ENCODE data around the gene BAHCC1. TPM values are rescaled to one million over a fixed set of nuclear protein-coding genes. Genes with fewer than 3 reads are reported as not detected.

BAHCC1 gene
- total and polyA plus RNA-seq, 9 of the 15 experiments (the other 6 are each of a cell fraction or from before 2014, with no cell fraction given), result 0.14 to 26.9 (median 5.0) TPM

- no peak for TF ChIP-seq ZNF609 (CRISPR knock-in tag; IDR thresholded peaks at IDR 0.05; ENCODE audit: borderline replicate concordance)
- no peak for TF ChIP-seq FOS (IDR thresholded peaks at IDR 0.05; ENCODE audit: extremely low read depth, insufficient read length)
- TF ChIP-seq HES1 (IDR thresholded peaks at IDR 0.05; ENCODE audit: low read depth), result no peak
- TF ChIP-seq DLX4 (CRISPR knock-in tag; IDR thresholded peaks at IDR 0.05), result no peak
- TF ChIP-seq TCFL5 (CRISPR knock-in tag; conservative IDR thresholded peaks at IDR 0.05), result no peak
- no peak for TF ChIP-seq SMARCE1 (IDR thresholded peaks at IDR 0.05)
- TF ChIP-seq KDM2B (CRISPR knock-in tag; IDR thresholded peaks at IDR 0.05), result no peak
- TF ChIP-seq TFAP4 (CRISPR knock-in tag; IDR thresholded peaks at IDR 0.05; ENCODE audit: borderline replicate concordance), result peak; percentile 78
- TF ChIP-seq C11orf30 (IDR thresholded peaks at IDR 0.05; ENCODE audit: low read depth), result 0 out of 2 replicates have a peak, but pooled peaks have one; percentile 15
- no peak for TF ChIP-seq GABPA (tag; conservative IDR thresholded peaks at IDR 0.05; ENCODE audit: low read depth)
- TF ChIP-seq ZKSCAN1 (IDR thresholded peaks at IDR 0.05; ENCODE audit: low read depth, low read length), result 0 out of 2 replicates have a peak, but pooled peaks have one; percentile 45
- TF ChIP-seq FIP1L1 (IDR thresholded peaks at IDR 0.05; ENCODE audit: low read depth, low read length, poor library complexity, severe bottlenecking), result peak; percentile 95
- TF ChIP-seq ZNF717 (CRISPR knock-in tag; IDR thresholded peaks at IDR 0.05), result no peak
- no peak for TF ChIP-seq IFI16 (CRISPR knock-in tag; IDR thresholded peaks at IDR 0.05)
- no peak for TF ChIP-seq IRF2 (CRISPR knock-in tag; IDR thresholded peaks at IDR 0.05)
- peak; percentile 69 for TF ChIP-seq RBM25 (IDR thresholded peaks at IDR 0.05; ENCODE audit: low read depth, low read length, severe bottlenecking)
- no peak for TF ChIP-seq CAMTA2 (CRISPR knock-in tag; conservative IDR thresholded peaks at IDR 0.05)
- TF ChIP-seq ZBTB8A (IDR thresholded peaks at IDR 0.05; ENCODE audit: partially characterized antibody), result no peak
- peak; percentile 32; the same call in 1 of the 2 replicates for TF ChIP-seq ZNF589 (CRISPR knock-in tag; IDR thresholded peaks at IDR 0.05; ENCODE audit: low read depth)
- no peak for TF ChIP-seq ZNF384 (IDR thresholded peaks at IDR 0.05; ENCODE audit: low read depth, low read length)
- TF ChIP-seq CBX3 (IDR thresholded peaks at IDR 0.05; ENCODE audit: borderline replicate concordance in 1 of 2, low read length in 2 of 2), result peak in 1 of 2 experiments; percentile 54; a peak in 1 of 3 replicates
- no peak for TF ChIP-seq ZFP30 (CRISPR knock-in tag; IDR thresholded peaks at IDR 0.05; ENCODE audit: borderline replicate concordance)
Observed at GRCh38 chr17:81484195-81484979, 89.1 kb downstream of the BAHCC1 start (continued).
